ENCODE measurements around the gene LIM2.

DNA sequence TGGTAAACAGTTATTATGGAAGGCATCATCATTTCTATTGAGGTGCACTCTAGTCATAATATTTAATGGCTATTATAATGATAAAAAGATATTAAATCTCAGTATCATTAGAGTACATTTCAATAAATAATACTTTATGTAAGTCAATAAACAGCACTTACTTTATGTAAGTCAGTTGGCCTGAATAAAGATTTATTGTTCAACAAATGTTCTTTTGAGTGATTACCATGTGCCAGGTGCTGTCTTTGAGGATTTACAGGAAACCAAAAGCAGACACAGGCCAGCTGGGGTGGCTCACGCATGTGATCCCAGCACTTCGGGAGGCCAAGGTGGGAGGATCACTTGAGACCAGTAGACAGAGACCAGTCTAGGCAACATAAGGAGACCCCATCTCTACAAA is 10.4 kb downstream of the LIM2 start:
- TF ChIP-seq HOXD13 (CRISPR knock-in tag; IDR thresholded peaks at IDR 0.05; ENCODE audit: borderline replicate concordance), result no peak
- TF ChIP-seq YY1 (tag by site-specific recombination; IDR thresholded peaks at IDR 0.05), result no peak
- no peak for TF ChIP-seq ZNF660 (tag by site-specific recombination; IDR thresholded peaks at IDR 0.05)
- TF ChIP-seq, protein P1, sequence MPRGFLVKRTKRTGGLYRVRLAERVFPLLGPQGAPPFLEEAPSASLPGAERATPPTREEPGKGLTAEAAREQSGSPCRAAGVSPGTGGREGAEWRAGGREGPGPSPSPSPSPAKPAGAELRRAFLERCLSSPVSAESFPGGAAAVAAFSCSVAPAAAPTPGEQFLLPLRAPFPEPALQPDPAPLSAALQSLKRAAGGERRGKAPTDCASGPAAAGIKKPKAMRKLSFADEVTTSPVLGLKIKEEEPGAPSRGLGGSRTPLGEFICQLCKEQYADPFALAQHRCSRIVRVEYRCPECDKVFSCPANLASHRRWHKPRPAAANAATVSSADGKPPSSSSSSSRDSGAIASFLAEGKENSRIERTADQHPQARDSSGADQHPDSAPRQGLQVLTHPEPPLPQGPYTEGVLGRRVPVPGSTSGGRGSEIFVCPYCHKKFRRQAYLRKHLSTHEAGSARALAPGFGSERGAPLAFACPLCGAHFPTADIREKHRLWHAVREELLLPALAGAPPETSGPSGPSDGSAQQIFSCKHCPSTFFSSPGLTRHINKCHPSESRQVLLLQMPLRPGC (tag by site-specific recombination; IDR thresholded peaks at IDR 0.05), result no peak

Measured in HEK293 (cell line).